Naive B cell (primary cell): ENCODE results near the gene KRT8. TPM values are rescaled to one million over a fixed set of nuclear protein-coding genes. Genes with fewer than 3 reads are reported as not detected.

Source experiments
- ATAC-seq, 2 donors: fragments of 150-1000 bp; cut with Tn5 transposase; 2 replicates each; pipeline ENCODE4 v1.10.0; 2021; ENCODE audit warnings: low read depth in 2 of 2, mild to moderate bottlenecking in 2 of 2, moderate library complexity in 2 of 2
- DNase-seq: peaks from one replicate; pipeline ENCODE4 v3.0.0; 2022
- H3K27ac Mint-ChIP-seq, 6 donors: one replicate each; pipeline ENCODE4 v1.8.0; 2020 to 2022; ENCODE audit warnings: mild to moderate bottlenecking in 6 of 6, mixed read lengths in 6 of 6, moderate library complexity in 5 of 6, inconsistent platforms in 2 of 6
- H3K27me3 Mint-ChIP-seq, 3 donors: one replicate each; pipeline ENCODE4 v1.8.0; 2021 to 2022; ENCODE audit warnings: mixed read lengths in 3 of 3, mild to moderate bottlenecking in 1 of 3
- H3K36me3 Mint-ChIP-seq, 2 donors: one replicate each; pipeline ENCODE4 v1.8.0; 2020 to 2022; ENCODE audit warnings: mixed read lengths in 2 of 2, inconsistent platforms in 1 of 2, mild to moderate bottlenecking in 1 of 2
- H3K4me1 Mint-ChIP-seq, 3 donors: one replicate each; pipeline ENCODE4 v1.8.0; 2020 to 2022; ENCODE audit warnings: mixed read lengths in 3 of 3, inconsistent platforms in 1 of 3, mild to moderate bottlenecking in 1 of 3, moderate library complexity in 1 of 3
- H3K4me3 Mint-ChIP-seq, 8 donors: one replicate each; pipeline ENCODE4 v1.8.0; 2020 to 2022; ENCODE audit warnings: mild to moderate bottlenecking in 8 of 8, mixed read lengths in 8 of 8, moderate library complexity in 8 of 8, inconsistent platforms in 2 of 8
- H3K9me3 Mint-ChIP-seq, 7 donors: one replicate each; pipeline ENCODE4 v1.8.0; 2020 to 2022; ENCODE audit warnings: mixed read lengths in 7 of 7, mild to moderate bottlenecking in 5 of 7, inconsistent platforms in 2 of 7, moderate library complexity in 1 of 7
- polyA plus RNA-seq, 6 donors: library from polyadenylated mRNA; unstranded; fragments of 300-500 nt; fragmentation: Illumina TruSeq; gene quantifications; one replicate each; pipeline ENCODE4 v1.2.3, GENCODE V29; 2021; ENCODE audit warnings: low read depth in 6 of 6

The KRT8 gene
- polyA plus RNA-seq, 6 donors from 2014 or later: not detected

DNA sequence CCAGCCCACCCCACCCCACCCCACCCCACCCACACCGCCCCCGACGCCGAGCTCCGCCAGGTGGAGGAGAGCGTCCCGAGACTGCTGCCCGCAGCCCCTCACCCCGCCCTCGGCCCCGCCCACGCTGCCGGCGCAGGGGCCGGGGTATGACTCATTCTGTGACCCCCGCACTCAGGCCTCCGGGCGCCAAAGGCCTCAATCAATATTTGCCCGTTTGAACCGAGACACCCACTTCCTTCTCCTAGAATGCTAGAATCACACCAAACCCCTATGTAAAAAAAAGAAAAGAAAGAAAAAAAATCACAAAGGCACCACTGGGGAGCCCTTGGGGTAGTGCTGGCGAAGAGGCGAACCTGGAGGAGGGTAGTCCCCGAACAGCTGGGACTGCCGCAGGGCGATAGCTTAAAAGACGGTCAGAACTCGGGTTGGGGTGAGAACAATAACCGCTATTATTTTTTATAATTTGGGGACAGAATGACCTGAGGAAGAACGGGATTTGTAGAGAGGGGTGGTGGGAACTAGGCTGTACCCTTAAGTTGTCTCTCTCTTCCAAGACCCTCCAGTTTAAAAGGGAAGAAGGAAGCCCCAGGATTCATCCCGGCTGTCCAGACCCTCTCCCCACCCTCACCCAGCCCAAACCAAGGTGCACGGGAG, 894 bp downstream of the KRT8 start:
- DNase-seq (peak; percentile 6), ATAC-seq (peak; percentile 38 to 46)
- no peaks in the 10 kb centered on the region for H3K36me3 Mint-ChIP-seq
- H3K27ac Mint-ChIP-seq: peak overlapping the region in 5 of 6 donors; percentile 3 to 76 (median 42)
- H3K4me1 Mint-ChIP-seq: peaks cover 3 to 6% (median 5%) of the 10 kb centered on the region in 3 donors
- H3K9me3 Mint-ChIP-seq: no peaks in the 10 kb centered on the region
- peak overlapping the region; percentile 56 to 85 (median 72) for H3K4me3 Mint-ChIP-seq
- H3K27me3 Mint-ChIP-seq: peaks cover 13 to 61% (median 38%) of the 10 kb centered on the region in 3 donors

DNA sequence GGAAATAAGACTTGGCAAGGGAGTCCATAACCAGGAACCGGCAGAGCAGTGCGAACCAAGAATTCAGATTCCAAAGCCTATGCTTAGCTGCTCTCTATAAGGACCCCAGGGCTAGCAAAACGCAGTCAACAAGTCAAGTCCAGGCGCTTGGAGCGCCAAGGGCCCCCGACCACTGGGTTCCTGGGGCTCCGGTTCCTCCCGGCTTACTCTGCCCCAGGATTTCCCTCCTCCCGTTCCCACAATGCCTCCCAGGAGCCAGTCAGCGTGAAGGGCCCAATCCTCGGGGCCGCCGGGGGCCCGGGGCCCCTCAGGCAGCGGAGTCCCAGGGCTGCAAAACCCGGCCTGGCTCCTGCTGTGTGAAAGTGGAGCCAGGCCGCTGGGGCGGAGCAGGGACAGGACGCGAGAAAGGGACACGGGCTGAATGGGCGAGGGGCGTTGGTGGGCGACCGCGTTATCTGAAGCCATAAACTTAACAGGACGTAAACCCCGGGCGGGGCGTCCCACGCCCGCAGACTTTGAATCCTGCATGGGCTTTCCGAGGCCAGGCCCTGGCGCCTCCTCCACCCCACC, 1.5 kb downstream of the KRT8 start:
- Mint-ChIP-seq H3K27me3 (peaks cover 13 to 58% (median 38%) of the 10 kb centered on the region in 3 donors), H3K9me3 (no peaks in the 10 kb centered on the region), H3K27ac (peak overlapping the region in 2 of 6 donors; percentile 55 to 63), H3K4me1 (peaks cover 3 to 6% (median 5%) of the 10 kb centered on the region in 3 donors), H3K36me3 (no peaks in the 10 kb centered on the region), H3K4me3 (peak overlapping the region; percentile 35 to 70 (median 56))
- DNase-seq: peak; percentile 38
- ATAC-seq: peak; percentile 76 to 83

DNA sequence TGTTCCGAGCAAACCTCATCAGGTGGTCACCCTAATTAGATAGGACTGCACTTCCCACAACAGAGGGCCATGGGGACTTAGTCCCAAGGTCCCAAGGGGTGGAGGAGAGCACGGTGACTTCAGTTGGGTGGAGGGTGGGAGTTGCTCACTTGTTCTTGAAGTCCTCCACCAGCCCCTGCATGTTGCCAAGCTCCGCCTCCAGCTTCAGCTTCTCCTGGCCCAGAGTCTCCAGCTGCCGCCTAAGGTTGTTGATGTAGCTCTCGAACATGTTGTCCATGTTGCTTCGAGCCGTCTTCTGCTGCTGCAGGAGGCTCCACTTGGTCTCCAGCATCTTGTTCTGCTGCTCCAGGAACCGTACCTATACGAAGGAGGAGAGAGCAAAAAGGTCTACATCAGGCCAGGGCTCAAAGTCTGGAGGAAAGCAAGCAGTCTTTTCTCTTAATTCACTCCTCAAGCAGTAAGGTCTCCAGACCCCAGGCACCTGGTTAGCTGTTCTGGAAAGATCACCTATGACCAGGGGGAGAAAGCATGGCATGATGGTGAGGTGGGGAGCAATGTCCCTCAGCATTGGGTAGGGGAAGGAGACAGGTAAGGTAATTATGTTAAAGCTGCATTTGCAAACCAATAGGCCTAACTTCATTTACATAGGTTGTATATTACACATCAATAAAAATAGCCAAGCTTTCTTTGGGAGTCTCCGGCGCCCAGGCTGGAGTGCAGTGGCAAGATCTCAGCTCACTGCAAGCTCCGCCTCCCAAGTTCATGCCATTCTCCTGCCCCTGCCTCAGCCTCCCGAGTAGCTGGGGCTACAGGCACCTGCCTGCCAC, 2.9 kb downstream of the KRT8 start:
- H3K27me3 Mint-ChIP-seq: peaks cover 14 to 61% (median 38%) of the 10 kb centered on the region in 3 donors
- DNase-seq: no peak
- peaks cover 3 to 6% (median 5%) of the 10 kb centered on the region in 3 donors for H3K4me1 Mint-ChIP-seq
- no peaks in the 10 kb centered on the region for H3K36me3 Mint-ChIP-seq
- peak overlapping the region in 1 of 6 donors; percentile 49 for H3K27ac Mint-ChIP-seq
- H3K4me3 Mint-ChIP-seq: no peak overlapping the region
- ATAC-seq: no peak
- no peaks in the 10 kb centered on the region for H3K9me3 Mint-ChIP-seq

DNA sequence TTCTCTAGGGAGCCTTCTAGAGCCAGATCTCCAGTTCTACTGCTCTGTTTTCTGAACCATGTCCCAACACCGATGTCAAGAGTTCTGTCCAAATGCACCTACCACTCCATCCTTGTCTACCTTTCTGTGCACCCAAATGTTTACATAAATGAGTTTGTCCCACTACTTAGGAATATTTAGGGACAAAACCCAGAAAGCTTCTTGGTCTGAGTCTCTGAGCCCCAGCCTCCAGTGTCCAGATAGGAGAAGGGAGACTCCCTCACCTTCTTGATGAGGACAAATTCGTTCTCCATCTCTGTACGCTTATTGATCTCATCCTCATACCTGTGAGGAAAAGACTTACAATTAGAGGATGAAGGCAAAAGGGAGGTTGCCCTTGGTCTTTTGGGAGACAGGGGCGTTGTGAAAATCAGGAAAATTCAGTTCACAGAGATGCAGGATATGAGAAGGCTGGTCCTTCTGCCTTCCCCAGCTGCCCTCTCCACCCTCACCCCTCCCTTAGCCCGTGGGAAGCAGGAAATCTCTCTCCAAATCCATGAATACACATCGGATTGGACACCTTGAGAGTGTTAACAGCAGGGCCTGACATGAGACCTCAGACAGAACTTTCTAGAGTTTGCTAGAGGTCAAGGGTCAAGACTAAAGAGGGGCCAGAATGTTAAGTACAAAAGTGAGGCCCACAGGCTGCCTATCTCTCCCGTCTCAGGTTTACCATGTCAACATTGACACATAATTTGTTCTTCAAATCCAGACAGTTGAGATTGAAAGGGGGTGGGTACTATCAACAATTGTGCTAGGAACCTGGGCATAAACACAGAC, 3.8 kb downstream of the KRT8 start:
- Mint-ChIP-seq H3K36me3 (no peaks in the 10 kb centered on the region), H3K4me3 (no peak overlapping the region), H3K27ac (no peak overlapping the region), H3K4me1 (peaks cover 3 to 6% (median 5%) of the 10 kb centered on the region in 3 donors), H3K27me3 (peaks cover 17 to 59% (median 30%) of the 10 kb centered on the region in 3 donors), H3K9me3 (no peaks in the 10 kb centered on the region)
- ATAC-seq (no peak), DNase-seq (no peak)

DNA sequence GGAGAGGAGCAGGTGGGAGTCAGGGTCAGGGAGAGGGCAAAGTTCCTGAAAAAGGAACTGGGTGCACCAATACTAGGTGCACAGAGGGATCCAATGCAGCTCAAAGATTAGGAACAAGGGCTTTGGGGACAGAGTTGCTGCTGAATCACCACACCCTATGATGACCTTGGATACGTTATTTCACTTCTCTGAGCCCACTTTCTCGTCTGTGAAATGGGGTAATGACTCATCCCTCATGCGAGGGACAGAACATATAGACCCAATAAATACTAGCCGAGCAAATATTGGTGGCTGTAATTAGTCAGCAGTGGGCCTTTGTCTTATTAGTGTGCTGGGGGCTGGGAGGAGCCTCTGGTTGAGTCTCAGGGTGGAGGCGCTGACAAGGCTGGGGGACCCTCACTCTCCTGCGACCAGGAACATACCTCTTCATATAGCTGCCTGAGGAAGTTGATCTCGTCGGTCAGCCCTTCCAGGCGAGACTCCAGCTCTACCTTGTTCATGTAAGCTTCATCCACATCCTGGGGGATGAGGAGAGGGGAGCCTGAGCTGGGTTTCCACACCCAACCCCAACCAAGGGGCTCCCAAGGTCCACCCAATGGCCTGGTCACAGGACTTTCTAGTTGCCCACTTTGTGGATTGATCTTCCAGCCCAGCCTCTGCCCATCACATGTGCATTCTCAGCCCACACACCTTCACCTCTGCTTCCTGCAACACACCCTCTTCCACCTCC, 4.5 kb downstream of the KRT8 start:
- H3K36me3 Mint-ChIP-seq: no peaks in the 10 kb centered on the region
- H3K27me3 Mint-ChIP-seq: peaks cover 13 to 58% (median 25%) of the 10 kb centered on the region in 3 donors
- peak overlapping the region in 1 of 8 donors; percentile 29 for H3K4me3 Mint-ChIP-seq
- H3K4me1 Mint-ChIP-seq: peaks cover 3 to 6% (median 5%) of the 10 kb centered on the region in 3 donors
- H3K9me3 Mint-ChIP-seq: no peaks in the 10 kb centered on the region
- DNase-seq: no peak
- no peak overlapping the region for H3K27ac Mint-ChIP-seq
- no peak for ATAC-seq

DNA sequence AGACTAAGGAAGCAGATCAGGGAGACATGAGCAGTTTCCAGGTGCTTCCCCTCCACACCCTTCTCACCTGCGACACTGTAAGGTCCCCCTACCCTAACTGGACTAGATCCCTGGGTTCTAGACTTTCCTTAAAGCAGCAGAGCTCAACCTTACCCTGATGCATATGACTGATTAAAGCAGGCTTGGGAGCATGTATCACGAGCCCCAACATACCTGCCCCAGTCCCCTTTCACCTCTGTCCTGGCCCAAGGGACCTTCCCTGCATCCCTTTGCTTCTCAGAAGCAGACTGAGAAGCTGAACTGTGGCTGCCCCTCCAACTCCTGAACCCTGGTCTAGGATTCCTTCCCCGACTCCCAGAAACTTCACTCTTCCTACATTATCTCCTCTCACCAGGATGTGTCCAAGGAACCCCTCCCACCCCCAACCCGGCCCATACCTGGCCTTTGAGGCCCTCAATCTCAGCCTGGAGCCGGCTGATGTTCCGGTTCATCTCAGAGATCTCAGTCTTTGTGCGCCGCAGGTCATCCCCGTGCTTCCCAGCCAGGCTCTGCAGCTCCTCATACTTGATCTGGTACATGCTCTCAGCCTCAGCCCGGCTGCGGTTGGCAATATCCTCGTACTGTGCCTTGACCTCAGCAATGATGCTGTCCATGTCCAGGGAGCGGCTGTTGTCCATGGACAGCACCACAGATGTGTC, 5.4 kb downstream of the KRT8 start:
- H3K4me3 Mint-ChIP-seq: no peak overlapping the region
- H3K9me3 Mint-ChIP-seq: no peaks in the 10 kb centered on the region
- H3K36me3 Mint-ChIP-seq: no peaks in the 10 kb centered on the region
- DNase-seq (no peak), ATAC-seq (no peak)
- H3K4me1 Mint-ChIP-seq: peaks cover 3 to 6% (median 5%) of the 10 kb centered on the region in 3 donors
- peaks cover 13 to 54% (median 25%) of the 10 kb centered on the region in 3 donors for H3K27me3 Mint-ChIP-seq
- no peak overlapping the region for H3K27ac Mint-ChIP-seq

DNA sequence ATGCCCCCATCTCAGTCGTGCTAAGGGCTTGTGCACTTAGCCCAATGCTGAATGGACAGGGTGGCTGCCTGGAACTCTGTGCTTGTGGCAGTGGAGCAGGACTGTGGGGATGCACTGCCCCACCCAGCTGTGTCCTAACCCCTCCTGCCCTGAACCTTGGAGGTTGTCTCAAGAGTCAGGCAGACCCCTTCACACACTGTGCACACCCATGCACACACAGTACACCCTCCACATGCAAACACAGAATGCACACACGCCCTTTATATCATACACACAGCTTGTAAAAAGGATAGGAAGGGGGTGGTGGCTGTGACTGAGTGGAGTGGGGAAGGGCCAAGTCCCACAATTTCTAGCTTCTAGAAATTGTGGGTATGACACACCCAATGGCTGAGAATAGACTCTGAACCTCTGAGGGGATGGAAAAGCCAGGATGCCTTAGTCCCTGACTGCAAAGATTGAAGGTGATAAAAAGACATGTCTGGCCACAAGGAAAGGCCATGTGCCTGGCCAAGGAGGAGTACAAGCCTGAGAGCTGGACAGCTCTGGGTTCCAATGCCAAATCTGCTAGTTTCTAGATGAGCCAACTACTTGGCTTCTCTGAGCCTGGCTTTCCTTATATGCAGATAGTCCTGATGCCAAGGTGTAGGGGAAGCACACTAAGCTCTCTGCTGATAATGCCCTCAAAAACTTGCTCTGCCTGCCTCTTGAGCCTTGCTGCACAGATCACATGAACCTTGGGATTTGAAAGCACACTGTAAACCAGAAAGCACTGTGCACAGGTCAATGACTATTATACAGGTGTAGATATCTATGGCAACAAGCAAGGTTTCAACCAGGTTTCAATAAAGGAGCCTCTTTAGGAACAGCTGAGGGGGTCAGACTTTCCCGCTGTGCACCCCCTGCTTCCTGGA, 8.4 kb downstream of the KRT8 start:
- DNase-seq: no peak
- Mint-ChIP-seq H3K9me3 (peaks cover 0 to 5% (median 0%) of the 10 kb centered on the region in 7 donors), H3K4me1 (no peaks in the 10 kb centered on the region), H3K4me3 (no peak overlapping the region), H3K27me3 (peaks cover 20 to 50% (median 25%) of the 10 kb centered on the region in 3 donors), H3K36me3 (no peaks in the 10 kb centered on the region), H3K27ac (no peak overlapping the region)
- ATAC-seq: no peak

DNA sequence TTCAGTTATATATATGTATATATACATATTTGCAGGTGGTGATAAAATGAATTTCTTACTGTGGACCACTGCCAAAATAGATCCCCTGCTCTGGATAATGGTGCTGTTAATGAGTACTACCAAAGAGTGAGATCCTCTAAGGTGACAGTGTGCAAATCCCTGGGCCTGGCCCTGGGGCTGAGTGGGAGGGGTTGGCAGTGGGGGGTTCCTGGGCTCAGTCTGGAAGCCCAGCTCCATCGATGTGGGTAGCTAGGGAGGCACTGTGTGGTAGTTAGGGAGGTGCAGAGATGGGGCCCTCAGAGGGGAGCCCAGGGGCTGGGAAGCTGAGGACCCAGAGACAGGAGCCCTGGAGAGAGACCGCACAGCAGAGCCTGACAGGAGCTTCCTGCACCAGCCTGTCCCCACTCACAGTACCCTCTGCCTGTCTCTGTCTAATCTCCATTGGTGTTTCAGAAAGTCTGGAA, 9.1 kb downstream of the KRT8 start:
- H3K4me3 Mint-ChIP-seq: no peak overlapping the region
- peaks cover 18 to 47% (median 20%) of the 10 kb centered on the region in 3 donors for H3K27me3 Mint-ChIP-seq
- peaks cover 0 to 5% (median 0%) of the 10 kb centered on the region in 7 donors for H3K9me3 Mint-ChIP-seq
- H3K27ac Mint-ChIP-seq: no peak overlapping the region
- DNase-seq: no peak
- ATAC-seq: no peak
- H3K4me1 Mint-ChIP-seq: no peaks in the 10 kb centered on the region
- no peaks in the 10 kb centered on the region for H3K36me3 Mint-ChIP-seq

DNA sequence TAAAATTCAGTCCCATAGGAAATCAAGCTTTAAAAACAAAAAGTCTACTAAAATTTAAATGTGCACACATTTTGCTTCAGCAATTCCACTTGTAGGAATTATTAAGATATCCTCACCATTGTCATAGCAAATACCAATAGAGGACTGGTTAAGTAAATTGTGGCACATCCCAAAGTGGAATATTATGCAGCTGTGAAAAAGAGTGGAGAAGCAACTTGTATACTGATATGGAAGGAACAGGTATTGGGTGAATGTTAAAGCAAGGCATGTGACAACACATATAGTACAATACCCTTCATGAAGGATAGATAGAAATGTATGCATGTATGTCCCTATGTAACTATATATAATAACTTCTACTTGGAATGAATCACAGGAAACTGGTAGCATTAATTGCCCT, 11.9 kb downstream of the KRT8 start:
- peaks cover 0 to 5% (median 0%) of the 10 kb centered on the region in 7 donors for H3K9me3 Mint-ChIP-seq
- no peak for DNase-seq
- H3K4me1 Mint-ChIP-seq: no peaks in the 10 kb centered on the region
- no peaks in the 10 kb centered on the region for H3K36me3 Mint-ChIP-seq
- peaks cover 16 to 43% (median 26%) of the 10 kb centered on the region in 3 donors for H3K27me3 Mint-ChIP-seq
- no peak overlapping the region for H3K27ac Mint-ChIP-seq
- H3K4me3 Mint-ChIP-seq: no peak overlapping the region
- no peak for ATAC-seq

DNA sequence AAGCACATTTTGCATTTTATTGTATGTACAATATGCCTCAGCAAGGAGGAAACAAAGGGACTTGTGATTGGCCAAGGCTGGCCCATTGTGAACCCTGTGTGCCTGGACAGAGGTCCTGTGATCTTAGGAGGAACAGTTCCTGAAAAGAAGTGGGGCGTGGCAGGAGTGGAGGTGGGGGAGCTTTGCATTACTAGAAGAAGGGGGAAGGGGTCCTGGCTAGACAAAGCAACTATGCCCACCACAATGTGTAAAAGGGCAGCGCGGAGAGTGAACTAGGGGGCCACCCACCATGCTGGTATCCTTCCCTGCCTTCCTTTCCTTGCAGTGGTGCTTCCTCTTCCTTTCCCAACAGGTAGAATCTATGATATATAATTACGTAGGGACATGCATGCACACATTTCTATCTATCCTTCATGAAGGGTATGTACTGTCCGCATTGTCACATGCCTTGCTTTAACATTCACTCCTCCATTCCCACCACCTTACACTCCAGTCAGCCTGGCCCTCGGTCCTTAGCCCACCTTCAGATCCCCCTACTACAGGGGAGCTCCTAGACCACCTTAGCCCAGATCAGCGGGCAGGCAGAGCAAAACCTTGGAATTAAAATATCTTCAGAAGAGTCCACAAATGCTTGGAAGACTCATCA, 12.5 kb downstream of the KRT8 start:
- ATAC-seq (no peak), DNase-seq (no peak)
- Mint-ChIP-seq H3K4me3 (no peak overlapping the region), H3K4me1 (no peaks in the 10 kb centered on the region), H3K27me3 (peaks cover 16 to 41% (median 26%) of the 10 kb centered on the region in 3 donors), H3K27ac (no peak overlapping the region), H3K36me3 (no peaks in the 10 kb centered on the region), H3K9me3 (peaks cover 0 to 5% (median 0%) of the 10 kb centered on the region in 7 donors)

DNA sequence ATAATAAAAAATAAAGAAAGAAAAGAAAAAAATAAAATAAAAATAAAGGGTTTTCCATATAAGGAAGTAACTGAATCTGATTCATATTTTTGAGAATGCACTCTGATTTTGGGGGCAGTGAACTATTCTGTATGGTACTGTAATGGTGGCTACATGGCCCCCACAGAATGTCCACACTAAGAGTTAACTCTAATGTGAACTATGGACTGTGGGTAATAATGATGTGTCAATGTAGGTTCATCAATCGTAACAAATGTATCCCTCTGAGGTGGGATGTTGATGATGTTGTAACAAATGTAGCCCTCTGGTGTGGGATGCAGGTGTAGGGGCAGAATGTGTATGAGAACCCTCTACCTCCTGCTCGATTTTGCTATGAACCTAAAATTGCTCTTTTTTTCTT, 13.8 kb downstream of the KRT8 start:
- Mint-ChIP-seq H3K4me1 (no peaks in the 10 kb centered on the region), H3K27ac (no peak overlapping the region), H3K27me3 (peaks cover 12 to 37% (median 26%) of the 10 kb centered on the region in 3 donors), H3K36me3 (no peaks in the 10 kb centered on the region), H3K4me3 (no peak overlapping the region), H3K9me3 (peaks cover 0 to 5% (median 0%) of the 10 kb centered on the region in 7 donors)
- ATAC-seq (no peak), DNase-seq (no peak)
